K562 (cell line): ENCODE data around the gene TMPRSS9. TPM values are rescaled to one million over a fixed set of nuclear protein-coding genes. Genes with fewer than 3 reads are reported as not detected.

ENCODE experiments used
- CSDE1 ChIP-seq, 2 experiments: fragments of 450-650 bp; IDR thresholded peaks; 2 replicates each; pipeline ENCODE4 v1.6.1; 2016; ENCODE audit warnings: mild to moderate bottlenecking in 1 of 2
- GTF2A2 ChIP-seq: IDR thresholded peaks from 2 replicates; pipeline ENCODE4 v1.6.1; 2016; ENCODE audit warnings: mild to moderate bottlenecking, missing genetic modification characterization, missing compliant biosample characterization
- MAFF ChIP-seq: IDR thresholded peaks from 2 replicates; pipeline ENCODE4 v1.6.1; 2012; ENCODE audit warnings: low read length, improper control_type of control experiment
- NONO ChIP-seq, 2 experiments: fragments of 200-400 bp in 1 of 2; fragments of 450-650 bp in 1 of 2; formaldehyde crosslinking in 1 of 2; IDR thresholded peaks; 2 replicates each; pipeline ENCODE4 v1.6.1; 2017; ENCODE audit warnings: low read depth in 2 of 2, mild to moderate bottlenecking in 2 of 2, moderate library complexity in 2 of 2, low read length in 1 of 2
- polyA plus RNA-seq, 8 experiments: library from polyadenylated mRNA; depleted of rRNA in 4 of 8; stranded (reverse) in 5 of 8; unstranded in 3 of 8; fragments of >200 nt; fragmentation: Nextera tagmentation in 2 of 8; fragmentation: Illumina TruSeq in 1 of 8; extraction: Ambion mirVana in 2 of 8; extraction: Trizol in 1 of 8; gene quantifications; 2 replicates each; pipeline versions ENCODE4 v1.2.1 to v1.2.3, GENCODE V29; 2011 to 2014; ENCODE audit warnings: inconsistent platforms in 1 of 8, missing spikeins in 1 of 8
- total RNA-seq, 7 experiments: library from RNA; depleted of rRNA in 6 of 7; stranded (reverse); fragments of >200 nt in 6 of 7; fragmentation: Illumina TruSeq in 2 of 7; extraction: Trizol in 2 of 7; gene quantifications; 2 replicates each; pipeline versions ENCODE4 v1.2.1 to v1.2.3, GENCODE V29; 2011 to 2021; ENCODE audit warnings: low replicate concordance in 1 of 7
- TF ChIP-seq, protein P1 (sequence below): fragments of 450-650 bp; IDR thresholded peaks from 2 replicates; pipeline ENCODE4 v1.6.1; 2016; ENCODE audit warnings: low read depth

TMPRSS9 gene
- total and polyA plus RNA-seq, 9 of the 15 experiments (the other 6 are each of a cell fraction or from before 2014, with no cell fraction given): 0.01 to 0.03 TPM; not detected in 7

GRCh38 chr19:2360833-2361232 is 768 bp downstream of the TMPRSS9 start (continued):
- TF ChIP-seq, protein P1, sequence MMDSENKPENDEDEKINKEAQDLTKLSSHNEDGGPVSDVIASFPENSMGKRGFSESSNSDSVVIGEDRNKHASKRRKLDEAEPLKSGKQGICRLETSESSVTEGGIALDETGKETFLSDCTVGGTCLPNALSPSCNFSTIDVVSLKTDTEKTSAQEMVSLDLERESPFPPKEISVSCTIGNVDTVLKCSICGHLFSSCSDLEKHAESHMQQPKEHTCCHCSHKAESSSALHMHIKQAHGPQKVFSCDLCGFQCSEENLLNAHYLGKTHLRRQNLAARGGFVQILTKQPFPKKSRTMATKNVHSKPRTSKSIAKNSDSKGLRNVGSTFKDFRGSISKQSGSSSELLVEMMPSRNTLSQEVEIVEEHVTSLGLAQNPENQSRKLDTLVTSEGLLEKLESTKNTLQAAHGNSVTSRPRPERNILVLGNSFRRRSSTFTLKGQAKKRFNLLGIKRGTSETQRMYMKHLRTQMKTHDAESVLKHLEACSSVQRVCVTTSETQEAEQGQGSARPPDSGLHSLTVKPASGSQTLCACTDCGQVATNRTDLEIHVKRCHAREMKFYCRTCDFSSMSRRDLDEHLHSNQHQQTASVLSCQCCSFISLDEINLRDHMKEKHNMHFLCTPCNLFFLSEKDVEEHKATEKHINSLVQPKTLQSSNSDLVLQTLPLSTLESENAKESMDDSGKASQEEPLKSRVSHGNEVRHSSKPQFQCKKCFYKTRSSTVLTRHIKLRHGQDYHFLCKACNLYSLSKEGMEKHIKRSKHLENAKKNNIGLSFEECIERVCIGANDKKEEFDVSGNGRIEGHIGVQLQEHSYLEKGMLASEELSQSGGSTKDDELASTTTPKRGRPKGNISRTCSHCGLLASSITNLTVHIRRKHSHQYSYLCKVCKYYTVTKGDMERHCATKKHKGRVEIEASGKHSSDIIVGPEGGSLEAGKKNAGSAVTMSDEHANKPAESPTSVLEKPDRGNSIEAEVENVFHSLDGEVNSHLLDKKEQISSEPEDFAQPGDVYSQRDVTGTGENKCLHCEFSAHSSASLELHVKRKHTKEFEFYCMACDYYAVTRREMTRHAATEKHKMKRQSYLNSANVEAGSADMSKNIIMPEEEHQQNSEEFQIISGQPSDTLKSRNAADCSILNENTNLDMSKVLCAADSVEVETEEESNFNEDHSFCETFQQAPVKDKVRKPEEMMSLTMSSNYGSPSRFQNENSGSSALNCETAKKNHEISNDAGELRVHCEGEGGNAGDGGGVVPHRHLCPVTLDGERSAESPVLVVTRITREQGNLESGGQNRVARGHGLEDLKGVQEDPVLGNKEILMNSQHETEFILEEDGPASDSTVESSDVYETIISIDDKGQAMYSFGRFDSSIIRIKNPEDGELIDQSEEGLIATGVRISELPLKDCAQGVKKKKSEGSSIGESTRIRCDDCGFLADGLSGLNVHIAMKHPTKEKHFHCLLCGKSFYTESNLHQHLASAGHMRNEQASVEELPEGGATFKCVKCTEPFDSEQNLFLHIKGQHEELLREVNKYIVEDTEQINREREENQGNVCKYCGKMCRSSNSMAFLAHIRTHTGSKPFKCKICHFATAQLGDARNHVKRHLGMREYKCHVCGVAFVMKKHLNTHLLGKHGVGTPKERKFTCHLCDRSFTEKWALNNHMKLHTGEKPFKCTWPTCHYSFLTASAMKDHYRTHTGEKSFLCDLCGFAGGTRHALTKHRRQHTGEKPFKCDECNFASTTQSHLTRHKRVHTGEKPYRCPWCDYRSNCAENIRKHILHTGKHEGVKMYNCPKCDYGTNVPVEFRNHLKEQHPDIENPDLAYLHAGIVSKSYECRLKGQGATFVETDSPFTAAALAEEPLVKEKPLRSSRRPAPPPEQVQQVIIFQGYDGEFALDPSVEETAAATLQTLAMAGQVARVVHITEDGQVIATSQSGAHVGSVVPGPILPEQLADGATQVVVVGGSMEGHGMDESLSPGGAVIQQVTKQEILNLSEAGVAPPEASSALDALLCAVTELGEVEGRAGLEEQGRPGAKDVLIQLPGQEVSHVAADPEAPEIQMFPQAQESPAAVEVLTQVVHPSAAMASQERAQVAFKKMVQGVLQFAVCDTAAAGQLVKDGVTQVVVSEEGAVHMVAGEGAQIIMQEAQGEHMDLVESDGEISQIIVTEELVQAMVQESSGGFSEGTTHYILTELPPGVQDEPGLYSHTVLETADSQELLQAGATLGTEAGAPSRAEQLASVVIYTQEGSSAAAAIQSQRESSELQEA: no peak
- TF ChIP-seq MAFF: no peak
- TF ChIP-seq GTF2A2: no peak
- TF ChIP-seq CSDE1 (IDR thresholded peaks at IDR 0.05): no peak
- TF ChIP-seq NONO (IDR thresholded peaks at IDR 0.05; ENCODE audit: low read depth in 2 of 2, low read length in 1 of 2): no peak
